ENCODE results near the gene SLC7A4.

Gene SLC7A4

GRCh38 chr22:20983081-20983771 is 49.1 kb downstream of the SLC7A4 start:
- no peak for DNase-seq (ENCODE audit: low read depth in 2 of 2)

- DNase-seq (ENCODE audit: low read depth in 2 of 2): no peak
Measured at GRCh38 chr22:20982563-20982882, 49.8 kb downstream of the SLC7A4 start.

GRCh38 chr22:20981787-20982562 is 50.4 kb downstream of the SLC7A4 start, which contains the start of gene LZTR1:
Gene LZTR1 (plus strand): TSS chr22:20982297. CDS start chr22:20982372, 75 bp downstream.
- peak; percentile 45 to 62 for DNase-seq (ENCODE audit: low read depth in 2 of 2)

- no peak for DNase-seq (ENCODE audit: low read depth in 2 of 2)
Measured at GRCh38 chr22:20980938-20981722, 51.2 kb downstream of the SLC7A4 start.

GRCh38 chr22:20980523-20980922 is 51.8 kb downstream of the SLC7A4 start:
- no peak for DNase-seq (ENCODE audit: low read depth in 2 of 2)

GRCh38 chr22:20979940-20980453 is 52.4 kb downstream of the SLC7A4 start:
- no peak for DNase-seq (ENCODE audit: low read depth in 2 of 2)

GRCh38 chr22:20979243-20979809 is 53.0 kb downstream of the SLC7A4 start:
- peak; percentile 66 to 75 for DNase-seq (ENCODE audit: low read depth in 2 of 2)
